ENCODE data around the gene ATXN7L3.
"Not testable (repeated sequence)": the region's sequence is repeated elsewhere in the genome, so short reads cannot be mapped to it uniquely, and the experiment has no call there.

Gene ATXN7L3

GRCh38 chr17:44146375-44147346 lies 53.0 kb downstream of the ATXN7L3 start:
- DNase-seq (ENCODE audit: low read depth) = no peak
- TF ChIP-seq CTCF (IDR thresholded peaks at IDR 0.05; ENCODE audit: control insufficient read depth, insufficient read depth, low read depth, low read length, missing control alignments) = no peak
- H3K4me3 ChIP-seq (ENCODE audit: control insufficient read depth, low read depth, low read length) = no peak overlapping the region

GRCh38 chr17:44144966-44145739 lies 54.5 kb downstream of the ATXN7L3 start:
- DNase-seq (ENCODE audit: low read depth) = no peak
- H3K4me3 ChIP-seq (ENCODE audit: control insufficient read depth, low read depth, low read length) = no peak overlapping the region
- no peak for TF ChIP-seq CTCF (IDR thresholded peaks at IDR 0.05; ENCODE audit: control insufficient read depth, insufficient read depth, low read depth, low read length, missing control alignments)

- DNase-seq (ENCODE audit: low read depth); H3K4me3 ChIP-seq (ENCODE audit: control insufficient read depth, low read depth, low read length): not testable (repeated sequence)
Measured at GRCh38 chr17:44143921-44144320, 55.8 kb downstream of the ATXN7L3 start.

Measured in AG09309 (cell line).